Spleen (tissue), 11 donors: ENCODE results near the gene COBL. TPM values are rescaled to one million over a fixed set of nuclear protein-coding genes. Genes with fewer than 3 reads are reported as not detected.
A peak's percentile ranks its signal among the peaks of the same experiment; 100 is the strongest.

ENCODE experiments used
- DNase-seq: peaks from one replicate; pipeline ENCODE4 v3.0.0-alpha.2; 2020
- H3K27ac ChIP-seq, 8 donors: fragments of 200-600 bp; sonication (generic) in 7 of 8; 1 replicate in 4 of 8; 2 replicates in 4 of 8; pipeline versions ENCODE4 v1.5.0 to v1.8.0; 2016 to 2021; ENCODE audit warnings: inconsistent platforms in 4 of 8, mild to moderate bottlenecking in 4 of 8, moderate library complexity in 1 of 8
- H3K27me3 ChIP-seq, 7 donors: fragments of 200-600 bp; sonication (generic) in 6 of 7; replicated peaks in 1 of 7; 1 replicate in 4 of 7; 2 replicates in 3 of 7; pipeline versions ENCODE4 v1.5.0 to v1.8.0; 2016 to 2021; ENCODE audit warnings: inconsistent platforms in 3 of 7, mild to moderate bottlenecking in 1 of 7
- H3K36me3 ChIP-seq, 6 donors: fragments of 200-600 bp; sonication (generic) in 5 of 6; 1 replicate in 4 of 6; 2 replicates in 2 of 6; pipeline versions ENCODE4 v1.5.0 to v1.8.0; 2016 to 2021; ENCODE audit warnings: inconsistent platforms in 2 of 6
- H3K4me1 ChIP-seq, 6 donors: fragments of 200-600 bp; sonication (generic) in 5 of 6; 1 replicate in 3 of 6; 2 replicates in 3 of 6; pipeline versions ENCODE4 v1.5.0 to v1.8.0; 2016 to 2021; ENCODE audit warnings: inconsistent platforms in 3 of 6
- H3K4me3 ChIP-seq, 8 donors: fragments of 200-600 bp; sonication (generic) in 7 of 8; 1 replicate in 4 of 8; 2 replicates in 4 of 8; pipeline versions ENCODE4 v1.5.0 to v1.8.0; 2016 to 2021; ENCODE audit warnings: inconsistent platforms in 4 of 8, mild to moderate bottlenecking in 4 of 8, moderate library complexity in 2 of 8
- H3K9me3 ChIP-seq, 8 donors: fragments of 200-600 bp; sonication (generic) in 7 of 8; 1 replicate in 4 of 8; 2 replicates in 4 of 8; pipeline versions ENCODE4 v1.5.0 to v1.8.0; 2016 to 2021; ENCODE audit warnings: inconsistent platforms in 4 of 8
- CTCF ChIP-seq, 11 experiments: fragments of 200-600 bp in 7 of 11; fragments of 450-650 bp in 4 of 11; sonication (generic) in 4 of 11; IDR thresholded peaks in 8 of 11; conservative IDR thresholded peaks in 3 of 11; 1 replicate in 7 of 11; 2 replicates in 4 of 11; pipeline versions ENCODE4 v1.4.0 to v1.8.0; 2016 to 2021; ENCODE audit warnings: antibody characterized with exemption in 11 of 11, inconsistent platforms in 4 of 11, mild to moderate bottlenecking in 1 of 11
- POLR2A ChIP-seq, 3 donors: fragments of 450-650 bp; IDR thresholded peaks; one replicate each; pipeline ENCODE4 v1.5.1; 2017; ENCODE audit warnings: antibody characterized with exemption in 3 of 3, mild to moderate bottlenecking in 1 of 3
- POLR2AphosphoS5 ChIP-seq, 3 donors: sonication (generic); formaldehyde crosslinking; IDR thresholded peaks; one replicate each; pipeline ENCODE4 v1.5.1; 2017; ENCODE audit warnings: antibody characterized with exemption in 3 of 3
- WGBS, 5 donors: extraction: QIAGEN DNeasy Blood & Tissue Kit in 3 of 5; methylation state at CpG; one replicate each; pipeline versions ENCODE4 v1.1.5 to v1.1.7; 2013 to 2018; 5-methylcytosine and 5-hydroxymethylcytosine counted together
- intact Hi-C: fragments of 100-400 bp; cut with DNase I; formaldehyde crosslinking; loops from one replicate; pipeline ENCODE4 v1.15.0; 2023; ENCODE audit warnings: low total_unique reads
- polyA plus RNA-seq, 3 donors: library from polyadenylated mRNA; stranded (reverse); fragments of 200-250 nt; gene quantifications; one replicate each; pipeline ENCODE4 v1.2.1, GENCODE V29; 2013
- total RNA-seq, 7 donors: library from RNA; depleted of rRNA in 3 of 7; stranded (reverse); fragments of >200 nt in 3 of 7; fragmentation: NEBNext Ultra II Directional in 4 of 7; extraction: Animal tissue kit (Norgen Biotek cat#: 25700) in 4 of 7; gene quantifications; one replicate each; pipeline versions ENCODE4 v1.1.0 to v1.2.1, GENCODE V29; 2016 to 2021
- donor health status: healthy with polysubstance abuse.
- donor health status: DM: no; HTN: no; CAD: no; lungs with moderate emphysema.
- donor health status: DM: no; HTN: no; CAD: no.
- donor health status: Bipolar disorder and iron deficiency.
- donor health status: healthy.
- donor health status: DM: no; HTN: no; CAD: no.
- donor health status: DM: yes; HTN: yes; CAD: no.

Gene COBL
- total and polyA plus RNA-seq, 10 donors, result 0.09 to 0.80 (median 0.57) TPM; not detected in 1

- 5 to 9% (median 8%) methylated on average over 39 to 58 of the region's 58 CpGs for WGBS, 5 donors
- Histone ChIP-seq H3K36me3 (no peaks in the 10 kb centered on the region), H3K4me3 (peak overlapping the region in 7 of 8 donors; percentile 35 to 66 (median 39)), H3K4me1 (peaks cover 0 to 24% (median 18%) of the 10 kb centered on the region in 6 donors), H3K9me3 (no peaks in the 10 kb centered on the region), H3K27ac (no peak overlapping the region), H3K27me3 (peaks cover 0 to 60% (median 22%) of the 10 kb centered on the region in 7 donors)
- DNase-seq, result no peak
- TF ChIP-seq CTCF (IDR thresholded peaks at IDR 0.05 in 8 of 11, conservative IDR thresholded peaks at IDR 0.05 in 3 of 11), result no peak
- no peak for TF ChIP-seq POLR2A (IDR thresholded peaks at IDR 0.05)
- no peak for TF ChIP-seq POLR2AphosphoS5 (IDR thresholded peaks at IDR 0.05)
- intact Hi-C loops, result no loop called here
These were observed 982 bp downstream of the COBL start for GRCh38 chr7:51315393-51316261.

- no peak for DNase-seq
- Histone ChIP-seq H3K27me3 (peaks cover 0 to 53% (median 22%) of the 10 kb centered on the region in 7 donors), H3K4me1 (peaks cover 0 to 24% (median 18%) of the 10 kb centered on the region in 6 donors), H3K36me3 (no peaks in the 10 kb centered on the region), H3K4me3 (no peak overlapping the region), H3K27ac (no peak overlapping the region), H3K9me3 (no peaks in the 10 kb centered on the region)
- TF ChIP-seq POLR2AphosphoS5 (IDR thresholded peaks at IDR 0.05) (no peak), CTCF (IDR thresholded peaks at IDR 0.05 in 8 of 11, conservative IDR thresholded peaks at IDR 0.05 in 3 of 11) (no peak), POLR2A (IDR thresholded peaks at IDR 0.05) (no peak)
- WGBS, 5 donors, result 85 to 88% (median 86%) methylated on average over 4 of the region's 4 CpGs
- intact Hi-C loops, result no loop called here
These were observed 1.9 kb downstream of the COBL start for GRCh38 chr7:51314726-51315125.

- TF ChIP-seq POLR2A (IDR thresholded peaks at IDR 0.05) (no peak), CTCF (IDR thresholded peaks at IDR 0.05 in 8 of 11, conservative IDR thresholded peaks at IDR 0.05 in 3 of 11) (no peak), POLR2AphosphoS5 (IDR thresholded peaks at IDR 0.05) (no peak)
- Histone ChIP-seq H3K9me3 (no peaks in the 10 kb centered on the region), H3K27ac (no peak overlapping the region), H3K4me1 (peaks cover 0 to 24% (median 18%) of the 10 kb centered on the region in 6 donors), H3K4me3 (no peak overlapping the region), H3K36me3 (no peaks in the 10 kb centered on the region), H3K27me3 (peaks cover 0 to 47% (median 22%) of the 10 kb centered on the region in 7 donors)
- no peak for DNase-seq
- WGBS, 5 donors, result 80 to 88% (median 82%) methylated on average over 6 of the region's 6 CpGs
- intact Hi-C loops, result no loop called here
These were observed 2.7 kb downstream of the COBL start for GRCh38 chr7:51313738-51314425.
